HepG2 (cell line): ENCODE measurements around the gene IL16. TPM values are rescaled to one million over a fixed set of nuclear protein-coding genes. Genes with fewer than 3 reads are reported as not detected.

Experiments
- ATAC-seq: fragments of 200-7000 bp; cut with Tn5 transposase; 3 replicates; pipeline ENCODE4 v1.9.1; 2020; ENCODE audit warnings: mild to moderate bottlenecking, moderate library complexity
- BruUV-seq: library from RNA; stranded (reverse); fragments of 400-500 nt; replicated peaks from 2 replicates; lab custom pipeline; 2021; lab: Mats Ljungman, UMichigan
- CTCF ChIA-PET: fragments of 300-600 bp; formaldehyde crosslinking; extraction: SDS; loops from one replicate; lab custom pipeline; 2021; ENCODE audit warnings: low total read pairs, inconsistent platforms, low intra/inter-chr PET ratio; lab: Yijun Ruan, JAX
- POLR2A ChIA-PET: fragments of 350-600 bp; sonication (Branson Sonifier 250); formaldehyde crosslinking; loops from one replicate; lab custom pipeline; 2020; ENCODE audit warnings: antibody characterized with exemption, inconsistent platforms; lab: Yijun Ruan, JAX
- DNase-seq: peaks from one replicate; pipeline ENCODE4 v3.0.0-alpha.2; 2015; ENCODE audit warnings: low spot score
- FAIRE-seq: peaks from 3 replicates; lab custom pipeline; 2011; peaks lifted over from hg19 to GRCh38; lab: Jason Lieb, UNC
- H2AFZ ChIP-seq: one replicate; pipeline ENCODE4 v1.6.1; 2011; ENCODE audit warnings: low read length, inconsistent platforms
- H3K27ac ChIP-seq: fragments of 300-600 bp; 3 replicates; pipeline ENCODE4 v1.8.0; 2011; ENCODE audit warnings: mixed run types, mild to moderate bottlenecking, mixed read lengths, low read length, inconsistent platforms; ENCODE audit not compliant: insufficient read depth; ENCODE audit errors: extremely low read length
- H3K27me3 ChIP-seq, 2 experiments: fragments of 200-600 bp in 1 of 2; 2 replicates in 1 of 2; 3 replicates in 1 of 2; pipeline versions ENCODE4 v1.6.0 to v1.8.0; 2011; ENCODE audit warnings: low read length in 2 of 2, mild to moderate bottlenecking in 2 of 2, moderate library complexity in 2 of 2, inconsistent platforms in 1 of 2; ENCODE audit not compliant: insufficient read depth in 2 of 2, control insufficient read depth in 1 of 2
- H3K36me3 ChIP-seq, 2 experiments: fragments of 200-600 bp in 1 of 2; replicated peaks in 1 of 2; 2 replicates in 1 of 2; 3 replicates in 1 of 2; pipeline versions ENCODE4 v1.5.1 to v1.8.0; 2011; ENCODE audit warnings: low read length in 2 of 2, inconsistent platforms in 1 of 2; ENCODE audit not compliant: insufficient read depth in 2 of 2, control insufficient read depth in 1 of 2
- H3K4me1 ChIP-seq: 2 replicates; pipeline ENCODE4 v1.5.1; 2012; ENCODE audit warnings: low read length, inconsistent platforms; ENCODE audit not compliant: insufficient read depth
- H3K4me2 ChIP-seq: 2 replicates; pipeline ENCODE4 v1.6.0; 2011; ENCODE audit warnings: low read depth, low read length, inconsistent platforms
- H3K4me3 ChIP-seq, 3 experiments: fragments of 200-600 bp in 1 of 3; sonication (generic), shearing (Covaris generic) in 1 of 3; replicated peaks in 1 of 3; 2 replicates each; pipeline ENCODE4 v1.5.1; 2011 to 2016; ENCODE audit warnings: low read length in 3 of 3, inconsistent platforms in 2 of 3, low read depth in 2 of 3, mild to moderate bottlenecking in 2 of 3, control low read depth in 1 of 3, mixed read lengths in 1 of 3; ENCODE audit not compliant: insufficient read depth in 1 of 3
- H3K79me2 ChIP-seq: one replicate; pipeline ENCODE4 v1.6.1; 2011; ENCODE audit warnings: low read length, inconsistent platforms; ENCODE audit not compliant: insufficient read depth
- H3K9ac ChIP-seq: 2 replicates; pipeline ENCODE4 v1.6.0; 2011; ENCODE audit warnings: mild to moderate bottlenecking, low read depth, low read length, inconsistent platforms; ENCODE audit not compliant: insufficient read depth
- H3K9me3 ChIP-seq: 2 replicates; pipeline ENCODE4 v1.5.1; 2012; ENCODE audit warnings: mild to moderate bottlenecking, low read length
- H4K20me1 ChIP-seq: 2 replicates; pipeline ENCODE4 v1.6.0; 2011; ENCODE audit warnings: inconsistent platforms, mild to moderate bottlenecking, low read length, moderate library complexity; ENCODE audit not compliant: insufficient read depth
- E2F5 ChIP-seq: sonication (generic); formaldehyde crosslinking; conservative IDR thresholded peaks from 2 replicates; pipeline ENCODE4 v1.4.0; 2020; ENCODE audit warnings: missing genetic modification reagents
- ELF1 ChIP-seq: sonication (generic); formaldehyde crosslinking; IDR thresholded peaks from 2 replicates; pipeline ENCODE4 v1.4.0; 2020; ENCODE audit warnings: missing genetic modification reagents
- KDM1A ChIP-seq: IDR thresholded peaks from 2 replicates; pipeline ENCODE4 v1.6.1; 2016; ENCODE audit warnings: missing compliant biosample characterization
- MAZ ChIP-seq, 2 experiments: sonication (generic) in 1 of 2; formaldehyde crosslinking in 1 of 2; IDR thresholded peaks; 2 replicates each; pipeline versions ENCODE4 v1.5.0 to v1.6.1; 2012 to 2020; ENCODE audit warnings: low read depth in 2 of 2, mild to moderate bottlenecking in 2 of 2, borderline replicate concordance in 1 of 2, improper control_type of control experiment in 1 of 2, low read length in 1 of 2, missing genetic modification reagents in 1 of 2, moderate library complexity in 1 of 2
- NFIC ChIP-seq: IDR thresholded peaks from 2 replicates; pipeline ENCODE4 v1.6.1; 2012; ENCODE audit warnings: mild to moderate bottlenecking, low read length, inconsistent platforms
- PPARG ChIP-seq: conservative IDR thresholded peaks from 2 replicates; pipeline ENCODE4 v1.6.1; 2016; ENCODE audit warnings: missing biosample characterization, missing genetic modification reagents
- RAD51 ChIP-seq: fragments of 450-650 bp; IDR thresholded peaks from 2 replicates; pipeline ENCODE4 v1.6.1; 2016; ENCODE audit warnings: borderline replicate concordance
- RXRA ChIP-seq: sonication (generic); formaldehyde crosslinking; IDR thresholded peaks from 2 replicates; pipeline ENCODE4 v1.5.1; 2020; ENCODE audit warnings: missing genetic modification reagents
- SNAPC2 ChIP-seq: sonication (generic); formaldehyde crosslinking; IDR thresholded peaks from 2 replicates; pipeline ENCODE4 v1.8.1; 2022; ENCODE audit warnings: mild to moderate bottlenecking, missing genetic modification reagents
- SP140L ChIP-seq: sonication (generic); formaldehyde crosslinking; IDR thresholded peaks from 2 replicates; pipeline ENCODE4 v1.4.0; 2020; ENCODE audit warnings: missing genetic modification reagents, borderline replicate concordance
- TEAD2 ChIP-seq: sonication (generic); formaldehyde crosslinking; IDR thresholded peaks from 2 replicates; pipeline ENCODE4 v1.9.0; 2021; ENCODE audit warnings: missing genetic modification reagents
- ZNF292 ChIP-seq: sonication (generic); formaldehyde crosslinking; IDR thresholded peaks from 2 replicates; pipeline ENCODE4 v1.8.1; 2022; ENCODE audit warnings: mild to moderate bottlenecking, low read depth, missing genetic modification reagents, borderline replicate concordance
- ZNF614 ChIP-seq: IDR thresholded peaks from 2 replicates; pipeline ENCODE4 v1.6.1; 2018; ENCODE audit warnings: missing biosample characterization, missing genetic modification reagents, inconsistent platforms, borderline replicate concordance
- ZNF629 ChIP-seq: sonication (generic); formaldehyde crosslinking; conservative IDR thresholded peaks from 2 replicates; pipeline ENCODE4 v1.5.0; 2020; ENCODE audit warnings: missing genetic modification reagents
- ZNF691 ChIP-seq: sonication (generic); formaldehyde crosslinking; IDR thresholded peaks from 2 replicates; pipeline ENCODE4 v1.4.0; 2020; ENCODE audit warnings: missing genetic modification reagents, low read depth, mild to moderate bottlenecking, borderline replicate concordance
- ZNF839 ChIP-seq: sonication (generic); formaldehyde crosslinking; IDR thresholded peaks from 2 replicates; pipeline ENCODE4 v1.4.0; 2020; ENCODE audit warnings: missing genetic modification reagents, mild to moderate bottlenecking, borderline replicate concordance
- ZNF883 ChIP-seq: sonication (generic); formaldehyde crosslinking; IDR thresholded peaks from 2 replicates; pipeline ENCODE4 v1.5.1; 2020; ENCODE audit warnings: mild to moderate bottlenecking, missing genetic modification reagents; ENCODE audit errors: not compliant biosample characterization
- WGBS: methylation state at CpG from one replicate; pipeline ENCODE4 v1.1.6; 2017; ENCODE audit warnings: low lambda C conversion rate; 5-methylcytosine and 5-hydroxymethylcytosine counted together
- in situ Hi-C: cut with HindIII; loops from 2 replicates; pipeline ENCODE4 v1.10.0; 2017; ENCODE audit warnings: low pct_unique_long_range_greater_than_20kb; ENCODE audit not compliant: extremely low pct_ligation_motif_present
- intact Hi-C: fragments of 100-400 bp; cut with micrococcal nuclease; formaldehyde crosslinking; loops from one replicate; pipeline ENCODE4 v1.10.0; 2022; ENCODE audit not compliant: unreplicated experiment
- polyA plus RNA-seq, 8 experiments: library from polyadenylated mRNA; depleted of rRNA in 3 of 8; stranded (reverse) in 7 of 8; unstranded in 1 of 8; fragments of >200 nt; fragmentation: Illumina TruSeq in 4 of 8; extraction: Trizol in 4 of 8; gene quantifications; 2 replicates each; pipeline versions ENCODE4 v1.2.1 to v1.2.3, GENCODE V29; 2011 to 2016; ENCODE audit warnings: low read depth in 4 of 8, missing spikeins in 1 of 8, mixed read lengths in 1 of 8; ENCODE audit not compliant: insufficient read depth in 1 of 8
- total RNA-seq, 5 experiments: library from RNA; depleted of rRNA; stranded (reverse); fragments of >200 nt; fragmentation: Illumina TruSeq; extraction: Trizol; gene quantifications; 2 replicates each; pipeline ENCODE4 v1.2.3, GENCODE V29; 2016; ENCODE audit warnings: low read depth in 1 of 5

The IL16 gene
- total and polyA plus RNA-seq, 2 of the 13 experiments (the other 11 are each of a cell fraction or from before 2014, with no cell fraction given), result 0.03 TPM; not detected in 1

- POLR2A ChIA-PET, result no interaction called here
- Histone ChIP-seq H3K4me2 (no peak overlapping the region), H4K20me1 (no peaks in the 10 kb centered on the region), H3K27ac (no peak overlapping the region), H3K4me3 (no peak overlapping the region)
- intact Hi-C loops, result no loop called here
- TF ChIP-seq ELF1, result no peak
- TF ChIP-seq ZNF292, result no peak
- TF ChIP-seq RAD51, result no peak
- no peak for TF ChIP-seq RXRA
- no peak for TF ChIP-seq E2F5
- TF ChIP-seq SP140L (CRISPR knock-in tag), result no peak
- TF ChIP-seq ZNF691 (CRISPR knock-in tag), result no peak
- TF ChIP-seq ZNF839 (CRISPR knock-in tag), result no peak
- no peak for TF ChIP-seq ZNF629 (CRISPR knock-in tag)
- TF ChIP-seq SNAPC2 (CRISPR knock-in tag), result no peak
- TF ChIP-seq ZNF614 (CRISPR knock-in tag), result no peak
- no peak for TF ChIP-seq KDM1A (CRISPR knock-in tag)
- no peak for TF ChIP-seq NFIC
- no peak for TF ChIP-seq TEAD2
- TF ChIP-seq ZNF883 (CRISPR knock-in tag), result no peak
- TF ChIP-seq MAZ (IDR thresholded peaks at IDR 0.05; ENCODE audit: borderline replicate concordance, low read depth, low read length), result no peak
- TF ChIP-seq MAZ (CRISPR knock-in tag; IDR thresholded peaks at IDR 0.05; ENCODE audit: low read depth), result no peak
- no peak for TF ChIP-seq PPARG (CRISPR knock-in tag)
- TF ChIP-seq, all 625 proteins: peak for 0
- DNase-seq, result no peak
- H3K36me3 ChIP-seq, result no peaks in the 10 kb centered on the region
- H3K79me2 ChIP-seq, result no peaks in the 10 kb centered on the region
- H3K27me3 ChIP-seq, result peaks cover 0 to 29% of the 10 kb centered on the region in 2 experiments; a peak in 2 of 5 replicates
- CTCF ChIA-PET, result no interaction called here
- H2AFZ ChIP-seq, result no peak overlapping the region
- H3K9ac ChIP-seq, result no peak overlapping the region
- no TSS peak for BruUV-seq
- no peaks in the 10 kb centered on the region for H3K4me1 ChIP-seq
- no peak for FAIRE-seq
- in situ Hi-C loops, result no loop called here
- 0% methylated on average over 2 of the region's 3 CpGs for WGBS
- ATAC-seq, result no peak
- no peaks in the 10 kb centered on the region for H3K9me3 ChIP-seq
Measured at GRCh38 chr15:81297147-81297572, 100.5 kb downstream of the IL16 start.
